Measurements from ENCODE around the gene GTF2F2. TPM values are rescaled to one million over a fixed set of nuclear protein-coding genes. Genes with fewer than 3 reads are reported as not detected.
A peak's percentile ranks its signal among the peaks of the same experiment; 100 is the strongest.

Gene GTF2F2
- total and polyA plus RNA-seq, 9 of the 15 experiments (the other 6 are each of a cell fraction or from before 2014, with no cell fraction given): 19.7 to 44.8 (median 32.4) TPM

- TF ChIP-seq ZBTB11 (CRISPR knock-in tag; IDR thresholded peaks at IDR 0.05): no peak
- TF ChIP-seq ZNF277 (CRISPR knock-in tag; IDR thresholded peaks at IDR 0.05; ENCODE audit: borderline replicate concordance): no peak
- TF ChIP-seq NBN (IDR thresholded peaks at IDR 0.05; ENCODE audit: low read depth): no peak
- no peak for TF ChIP-seq GATA2 (CRISPR knock-in tag; IDR thresholded peaks at IDR 0.05)
- TF ChIP-seq STAT5A (IDR thresholded peaks at IDR 0.05; ENCODE audit: borderline replicate concordance, low read length): no peak
- peak in 1 of 2 experiments; percentile 12 for TF ChIP-seq E2F6 (IDR thresholded peaks at IDR 0.05; ENCODE audit: borderline replicate concordance in 1 of 2, extremely low read depth in 1 of 2, insufficient read depth in 1 of 2, insufficient read length in 1 of 2, low read depth in 1 of 2, low read length in 1 of 2, poor library complexity in 1 of 2, severe bottlenecking in 1 of 2)
- TF ChIP-seq RREB1 (CRISPR knock-in tag; IDR thresholded peaks at IDR 0.05): no peak
- TF ChIP-seq NELFE (IDR thresholded peaks at IDR 0.05; ENCODE audit: insufficient read depth, insufficient read length): no peak
- TF ChIP-seq RBM15 (IDR thresholded peaks at IDR 0.05; ENCODE audit: insufficient read depth, low read length): no peak
- no peak for TF ChIP-seq PYGO2 (tag; IDR thresholded peaks at IDR 0.05)
- TF ChIP-seq SETDB1 (IDR thresholded peaks at IDR 0.05; ENCODE audit: low read length): no peak
- peak; percentile 43; the same call in 1 of the 2 replicates for TF ChIP-seq PML (IDR thresholded peaks at IDR 0.05; ENCODE audit: low read length)
- TF ChIP-seq LEF1 (IDR thresholded peaks at IDR 0.05): 0 out of 2 replicates have a peak, but pooled peaks have one; percentile 8
Measured at GRCh38 chr13:45119991-45120864, at the start of gene GTF2F2 (continued).
